GM21717 (cell line): ENCODE results near the gene MPP3.
"Not testable (repeated sequence)": the region's sequence is repeated elsewhere in the genome, so short reads cannot be mapped to it uniquely, and the experiment has no call there.

Experiments used
- ATAC-seq: cut with Tn5 transposase; IDR thresholded peaks from one replicate; pipeline ENCODE4 v1.9.1; 2021; ENCODE audit warnings: mild to moderate bottlenecking, moderate library complexity; ENCODE audit not compliant: unreplicated experiment

The MPP3 gene

GRCh38 chr17:43812396-43813265 is 20.3 kb downstream of the MPP3 start:
- no peak for ATAC-seq

GRCh38 chr17:43810823-43811222 is 22.1 kb downstream of the MPP3 start:
- ATAC-seq: no peak

GRCh38 chr17:43810226-43810715 is 22.7 kb downstream of the MPP3 start:
- ATAC-seq: no peak

DNA sequence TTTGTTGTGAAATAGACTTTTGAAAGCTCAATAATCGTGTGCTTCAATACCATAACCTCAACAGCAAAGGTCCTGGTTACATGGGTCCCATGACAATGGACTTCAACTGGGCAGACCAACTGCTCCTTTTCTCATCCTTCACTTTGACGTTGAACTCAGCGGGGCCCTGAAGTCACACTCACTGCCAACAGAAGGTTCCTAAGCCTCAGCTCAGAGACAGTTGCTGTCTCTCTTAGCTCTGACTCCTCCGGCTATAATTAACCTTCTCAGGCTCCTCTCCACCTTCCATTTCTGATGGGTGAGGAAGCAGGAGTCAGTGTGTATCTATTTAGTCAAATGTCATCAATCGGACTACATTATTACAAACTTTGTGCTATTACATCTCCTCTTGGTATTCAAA is 23.8 kb downstream of the MPP3 start:
- ATAC-seq: no peak

GRCh38 chr17:43808076-43808475 is 24.9 kb downstream of the MPP3 start:
- ATAC-seq: no peak

DNA sequence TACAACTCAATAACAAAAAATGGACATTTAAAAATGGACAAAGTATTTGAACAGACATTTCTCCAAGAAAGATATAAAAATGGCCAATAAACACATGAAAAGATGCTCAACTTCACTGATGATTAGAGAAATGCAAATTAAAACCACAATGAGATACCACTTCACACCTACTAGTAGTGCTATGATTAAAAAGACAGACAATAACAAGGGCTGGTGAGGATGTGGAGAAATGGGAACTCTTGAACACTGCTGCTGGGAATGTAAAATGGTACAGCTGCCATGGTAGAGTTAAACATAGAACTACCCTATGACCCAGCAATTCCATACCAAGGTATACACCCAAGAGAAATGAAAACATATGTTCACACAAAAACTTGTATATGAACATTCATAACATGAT is 27.8 kb downstream of the MPP3 start:
- ATAC-seq: no peak

- ATAC-seq: no peak
These were observed 29.2 kb downstream of the MPP3 start for GRCh38 chr17:43803758-43804157.

GRCh38 chr17:43801844-43802243 is 31.1 kb downstream of the MPP3 start:
- no peak for ATAC-seq

DNA sequence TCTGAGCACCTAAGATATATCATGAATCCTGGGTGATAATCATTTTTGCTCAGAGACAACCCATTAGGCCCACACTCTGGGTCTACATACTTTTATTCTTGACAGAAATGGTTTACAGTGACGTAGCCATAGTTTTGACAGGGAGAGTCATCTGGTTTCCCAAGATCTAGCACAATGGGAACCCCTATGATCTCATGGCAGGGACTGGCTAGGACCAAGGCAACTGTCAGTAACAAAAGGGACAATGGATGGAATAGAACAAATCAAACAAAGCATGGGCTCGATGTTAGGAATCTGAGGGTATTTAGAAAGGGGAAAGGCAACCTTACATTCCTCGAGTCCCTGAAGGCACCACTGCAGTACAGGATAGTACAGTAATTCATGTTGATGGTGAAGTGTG is 32.2 kb downstream of the MPP3 start:
- ATAC-seq: no peak

DNA sequence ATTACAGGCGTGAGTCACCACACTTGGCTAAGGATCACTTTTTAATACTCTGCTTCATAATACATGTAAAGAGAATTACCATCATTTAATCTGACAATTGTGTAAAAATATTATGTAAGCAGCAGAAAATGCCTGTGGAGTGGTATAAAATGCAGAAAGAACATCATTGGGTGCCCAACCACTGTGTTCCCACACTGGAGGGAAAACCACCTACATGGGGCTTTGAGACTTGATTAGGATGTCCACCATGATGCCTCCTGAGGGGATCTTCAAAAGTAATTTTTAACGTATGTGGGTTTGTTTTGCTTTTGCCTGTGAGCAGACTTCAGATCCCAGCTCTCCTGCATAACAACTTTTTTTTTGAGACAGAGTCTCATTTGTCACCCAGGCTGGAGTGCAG is 33.9 kb downstream of the MPP3 start:
- no peak for ATAC-seq

DNA sequence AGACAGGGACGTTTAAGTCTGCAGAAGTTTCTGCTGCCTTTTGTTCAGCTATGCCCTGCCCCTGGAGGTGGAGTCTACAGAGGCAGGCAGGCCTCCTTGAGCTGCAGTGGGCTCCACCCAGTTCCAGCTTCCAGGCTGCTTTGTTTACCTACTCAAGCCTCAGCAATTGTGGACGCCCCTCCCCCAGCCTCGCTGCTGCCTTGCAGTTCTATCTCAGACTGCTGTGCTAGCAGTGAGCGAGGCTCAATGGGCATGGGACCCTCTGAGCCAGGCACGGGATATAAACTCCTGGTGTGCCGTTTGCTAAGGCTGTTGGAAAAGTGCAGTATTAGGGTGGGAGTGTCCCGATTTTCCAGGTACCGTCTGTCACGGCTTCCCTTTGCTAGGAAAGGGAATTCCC is 34.9 kb downstream of the MPP3 start:
- not testable (repeated sequence) for ATAC-seq

- ATAC-seq: not testable (repeated sequence)
These were observed 40.3 kb downstream of the MPP3 start for GRCh38 chr17:43792668-43793067.

DNA sequence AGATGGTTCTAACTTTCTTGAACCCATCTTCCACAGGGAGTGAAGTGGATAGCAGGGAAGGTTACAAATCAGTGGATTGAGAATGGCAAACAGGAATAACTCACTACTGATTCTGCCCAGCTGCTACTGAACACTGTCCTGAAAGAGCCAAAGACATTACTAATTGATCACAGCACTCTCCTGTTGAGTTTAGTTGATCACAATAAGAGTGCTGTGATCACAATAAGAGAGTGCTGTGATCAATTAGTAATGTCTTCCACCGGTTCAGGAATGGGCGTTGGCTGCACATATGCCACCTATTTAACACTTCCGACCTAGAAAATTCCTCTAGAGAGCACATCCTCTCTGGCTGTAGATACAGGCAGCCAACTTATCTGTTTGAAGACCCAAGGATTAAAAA is 41.4 kb downstream of the MPP3 start:
- no peak for ATAC-seq

DNA sequence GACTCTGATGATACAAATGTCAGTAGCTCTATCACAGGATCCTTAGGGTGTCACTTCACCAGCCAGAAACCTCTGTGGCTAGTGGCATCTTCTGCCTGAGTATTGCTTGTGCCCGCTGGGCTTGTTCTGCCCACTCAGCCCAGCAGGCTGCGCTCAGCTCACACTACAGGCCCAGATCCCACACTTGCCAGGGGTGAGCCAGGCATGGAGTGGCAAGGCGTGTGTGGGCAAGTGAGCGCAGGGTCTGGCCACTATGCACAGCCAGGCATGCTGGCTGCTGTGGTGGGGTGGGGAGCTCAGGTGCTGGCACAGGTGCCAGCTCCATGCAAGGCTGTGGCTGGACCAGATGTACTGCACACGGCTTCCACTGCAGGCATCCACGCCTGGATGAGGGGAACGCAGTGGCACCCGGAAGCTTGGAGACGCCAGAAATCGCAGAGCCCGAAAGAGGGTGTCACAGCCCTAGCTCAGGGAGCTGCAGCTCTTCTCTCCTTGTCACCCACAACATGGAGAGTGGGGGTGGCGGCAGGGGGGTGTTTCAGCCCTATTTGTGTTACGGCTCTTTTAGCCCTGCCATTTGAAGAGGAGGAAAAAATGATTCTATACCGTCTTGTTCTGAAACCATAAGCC is 42.5 kb downstream of the MPP3 start:
- no peak for ATAC-seq

DNA sequence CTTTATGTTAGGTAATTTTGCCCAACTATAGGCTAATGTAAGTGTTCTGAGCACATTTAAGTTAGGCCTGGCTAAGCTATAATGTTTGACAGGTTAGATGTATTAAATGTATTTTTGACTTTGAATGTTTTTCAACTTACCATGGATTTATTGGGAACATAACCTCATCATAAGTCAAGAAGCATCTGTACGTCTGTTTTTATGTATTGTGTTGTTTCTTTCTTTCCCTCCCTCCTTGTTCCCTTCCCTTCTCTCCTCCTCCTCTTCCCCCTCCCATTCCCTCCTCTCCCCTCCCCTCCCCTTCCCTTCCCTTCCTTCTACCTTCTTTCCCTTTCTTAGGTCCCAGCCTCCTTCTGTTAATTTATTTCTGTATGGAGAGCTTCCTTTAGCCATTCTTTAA is 43.5 kb downstream of the MPP3 start:
- no peak for ATAC-seq

DNA sequence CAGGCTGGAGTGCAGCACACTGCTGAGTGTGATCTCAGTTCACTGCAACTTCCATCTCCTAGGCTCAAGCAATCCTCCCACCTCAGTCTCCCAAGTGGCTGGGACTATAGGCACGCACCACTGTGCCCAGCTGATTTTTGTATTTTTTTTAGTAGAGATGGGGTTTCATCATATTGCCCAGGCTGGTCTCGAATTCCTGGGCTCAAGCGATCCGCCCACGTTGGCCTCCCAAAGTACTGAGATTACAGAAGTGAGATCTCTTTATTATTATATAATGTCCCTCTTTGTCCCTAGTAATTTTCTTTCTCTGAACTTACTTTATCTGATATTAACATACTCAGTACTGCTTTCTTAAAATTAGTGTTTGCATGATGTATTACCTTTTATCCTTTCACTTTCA is 44.4 kb downstream of the MPP3 start:
- ATAC-seq: no peak

GRCh38 chr17:43787728-43788127 is 45.2 kb downstream of the MPP3 start:
- ATAC-seq: no peak

DNA sequence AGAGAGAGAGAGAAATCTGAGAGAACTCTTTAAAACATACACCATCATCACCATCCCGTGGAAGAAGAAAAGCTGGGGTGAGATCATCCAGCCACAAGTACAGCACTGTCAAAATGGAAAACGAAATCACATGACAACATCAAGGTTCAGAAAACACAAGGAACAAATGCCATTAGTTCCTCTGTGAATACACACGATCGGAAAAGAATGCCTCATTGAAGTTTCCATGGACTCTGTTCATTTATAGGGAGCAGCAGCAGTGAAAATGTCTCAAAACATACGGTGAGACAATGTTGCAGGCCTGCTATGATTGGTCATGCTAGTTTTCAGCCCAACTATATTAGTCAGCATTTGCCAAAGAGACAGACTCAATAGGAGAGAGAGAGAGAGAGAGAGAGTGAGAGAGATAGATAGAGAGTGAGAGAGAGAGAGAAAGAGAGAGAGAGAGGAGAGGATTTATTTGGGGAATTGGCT is 48.3 kb downstream of the MPP3 start:
- no peak for ATAC-seq

GRCh38 chr17:43784068-43784467 is 48.9 kb downstream of the MPP3 start:
- no peak for ATAC-seq

DNA sequence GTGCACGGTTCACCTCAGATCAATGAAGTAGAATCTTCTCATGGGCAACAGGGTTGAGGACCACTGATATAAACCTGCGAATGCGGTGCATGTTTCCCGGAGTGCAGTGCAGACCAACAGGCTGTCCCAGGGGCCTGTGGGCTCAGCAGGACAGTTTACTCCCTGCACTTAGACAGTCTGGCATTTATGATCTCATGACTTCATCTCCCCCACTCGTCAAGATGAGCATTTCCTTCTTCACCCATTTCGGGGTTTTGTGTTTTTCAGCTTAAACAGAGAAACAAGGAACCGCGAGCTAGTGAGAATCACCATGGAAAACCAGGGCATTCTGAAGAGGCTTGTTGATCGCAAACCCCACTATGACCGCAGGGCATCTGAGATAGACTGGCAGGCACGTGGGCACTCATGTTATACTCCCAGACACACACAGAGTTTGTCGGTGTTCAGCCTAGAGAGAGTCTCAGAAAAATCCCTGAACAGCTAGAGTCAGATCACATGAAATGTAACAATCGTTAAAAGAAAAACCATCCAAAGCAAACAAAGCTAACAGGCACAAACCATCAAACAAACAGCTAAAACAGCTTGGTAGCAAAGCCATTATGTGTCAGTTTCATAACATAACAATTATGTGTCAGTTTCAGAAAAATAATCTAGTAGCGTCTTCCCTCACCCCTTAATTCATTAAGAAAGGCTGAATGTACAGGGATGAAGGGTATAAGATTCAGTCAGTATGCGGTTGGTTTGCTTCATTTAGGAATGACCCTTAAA is 49.8 kb downstream of the MPP3 start:
- no peak for ATAC-seq

DNA sequence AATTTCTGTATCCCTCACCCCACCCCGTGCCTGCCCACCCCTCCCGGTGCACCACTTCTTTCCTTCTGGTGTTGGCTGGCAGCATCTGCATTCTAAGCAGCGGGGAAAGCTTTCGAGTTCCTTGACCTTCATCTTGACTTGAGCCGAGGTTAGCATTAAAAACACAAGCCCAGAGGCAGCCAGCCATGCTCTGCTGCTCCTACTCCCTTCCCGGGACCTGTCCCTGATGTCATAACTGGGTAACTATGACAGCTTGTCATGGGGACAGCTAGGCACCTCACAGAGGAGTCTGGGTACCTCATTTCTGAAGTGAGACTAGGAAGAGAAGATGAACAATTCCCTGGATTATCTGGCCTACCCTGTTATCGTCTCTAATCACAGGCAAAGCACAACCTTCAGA is 52.8 kb downstream of the MPP3 start, which contains the start of gene CFAP97D1:
Gene CFAP97D1, plus strand, starts transcription at position 301 of the 400 bp plus-strand sequence. Its CDS starts 28 bp downstream, at position 329.
- no peak for ATAC-seq
